ENCODE data around the gene DYRK2. TPM values are rescaled to one million over a fixed set of nuclear protein-coding genes. Genes with fewer than 3 reads are reported as not detected.

The DYRK2 gene
- total and polyA plus RNA-seq, 2 experiments from 2014 or later, result 7.1 to 34.1 TPM

- no peak for TF ChIP-seq ZNF331 (CRISPR knock-in tag; IDR thresholded peaks at IDR 0.05; ENCODE audit: low read depth)
- TF ChIP-seq NANOG (IDR thresholded peaks at IDR 0.05; ENCODE audit: borderline replicate concordance), result no peak
- no peak for TF ChIP-seq ZNF114 (CRISPR knock-in tag; IDR thresholded peaks at IDR 0.05)
- TF ChIP-seq ETS1 (IDR thresholded peaks at IDR 0.05), result no peak
- no peak for TF ChIP-seq POLR2AphosphoS5 (IDR thresholded peaks at IDR 0.05; ENCODE audit: low read depth)
- no peak for TF ChIP-seq CREB1 (CRISPR knock-in tag; IDR thresholded peaks at IDR 0.05; ENCODE audit: low read depth)
- no peak for TF ChIP-seq STAT1 (IDR thresholded peaks at IDR 0.05; ENCODE audit: unreplicated experiment)
- TF ChIP-seq CTCF (conservative IDR thresholded peaks at IDR 0.05; ENCODE audit: low read depth in 2 of 2), result no peak
These were observed 43.6 kb downstream of the DYRK2 start (continued) for GRCh38 chr12:67692135-67692534.

- DNase-seq (ENCODE audit: low spot score) (no peak), ATAC-seq (no peak)
- no peaks in the 10 kb centered on the region for H4K20me1 ChIP-seq (replicated peaks; ENCODE audit: insufficient read depth)
- no peak overlapping the region for H3K4me3 ChIP-seq
- no peaks in the 10 kb centered on the region for H3K9me2 ChIP-seq (ENCODE audit: insufficient read depth)
- Mint-ChIP-seq H3K27me3 (ENCODE audit: insufficient read depth, low read depth, poor library complexity) (no peaks in the 10 kb centered on the region), H3K36me3 (ENCODE audit: low read depth) (no peaks in the 10 kb centered on the region), H3K9me3 (no peaks in the 10 kb centered on the region), H3K4me3 (no peak overlapping the region), H3K4me1 (peaks cover 2% of the 10 kb centered on the region; the same call in 2 of the 3 replicates), H3K27ac (no peak overlapping the region)
- H3K4me1 ChIP-seq (ENCODE audit: insufficient read depth), result no peaks in the 10 kb centered on the region
- no peak overlapping the region for H3K4me2 ChIP-seq
- no peaks in the 10 kb centered on the region for H3F3A ChIP-seq (replicated peaks; ENCODE audit: low read depth)
- H2AFZ ChIP-seq, result no peak overlapping the region
- no peaks in the 10 kb centered on the region for H3K79me2 ChIP-seq (replicated peaks; ENCODE audit: insufficient read depth)
- TF ChIP-seq CTCF (conservative IDR thresholded peaks at IDR 0.05; ENCODE audit: low read depth in 2 of 2) (no peak), STAT1 (IDR thresholded peaks at IDR 0.05; ENCODE audit: unreplicated experiment) (no peak), ZNF331 (CRISPR knock-in tag; IDR thresholded peaks at IDR 0.05; ENCODE audit: low read depth) (no peak), POLR2AphosphoS5 (IDR thresholded peaks at IDR 0.05; ENCODE audit: low read depth) (no peak)
- no peaks in the 10 kb centered on the region for H3K36me3 ChIP-seq (ENCODE audit: insufficient read depth)
- no peak overlapping the region for H3K27ac ChIP-seq (ENCODE audit: low read depth)
- no peaks in the 10 kb centered on the region for H3K27me3 ChIP-seq (ENCODE audit: insufficient read depth)
These were observed 44.4 kb downstream of the DYRK2 start for GRCh38 chr12:67692966-67693365.

- no peaks in the 10 kb centered on the region for H3K36me3 Mint-ChIP-seq (ENCODE audit: low read depth)
- TF ChIP-seq POLR2AphosphoS5 (IDR thresholded peaks at IDR 0.05; ENCODE audit: low read depth), result no peak
- TF ChIP-seq ZNF114 (CRISPR knock-in tag; IDR thresholded peaks at IDR 0.05), result no peak
- no peak for TF ChIP-seq REST (IDR thresholded peaks at IDR 0.05; ENCODE audit: unreplicated experiment)
- TF ChIP-seq ZNF331 (CRISPR knock-in tag; IDR thresholded peaks at IDR 0.05; ENCODE audit: low read depth), result no peak
- TF ChIP-seq JUNB (IDR thresholded peaks at IDR 0.05; ENCODE audit: unreplicated experiment), result no peak
- TF ChIP-seq STAT1 (IDR thresholded peaks at IDR 0.05; ENCODE audit: unreplicated experiment), result no peak
- no peak for TF ChIP-seq NANOG (IDR thresholded peaks at IDR 0.05; ENCODE audit: borderline replicate concordance)
- TF ChIP-seq EZH2 (IDR thresholded peaks at IDR 0.05; ENCODE audit: low read depth, unreplicated experiment), result no peak
These were observed 45.3 kb downstream of the DYRK2 start for GRCh38 chr12:67693894-67694293.

More at GRCh38 chr12:67693894-67694293, 45.3 kb downstream of the DYRK2 start:
- DNase-seq (ENCODE audit: low spot score), result no peak
- no peaks in the 10 kb centered on the region for H3K36me3 ChIP-seq (ENCODE audit: insufficient read depth)
- H4K20me1 ChIP-seq (replicated peaks; ENCODE audit: insufficient read depth), result no peaks in the 10 kb centered on the region
- H3K27me3 Mint-ChIP-seq (ENCODE audit: insufficient read depth, low read depth, poor library complexity), result no peaks in the 10 kb centered on the region
- no peak overlapping the region for H2AFZ ChIP-seq
- H3K4me3 Mint-ChIP-seq, result no peak overlapping the region
- no peaks in the 10 kb centered on the region; the same call in 1 of the 2 replicates for H3K4me1 ChIP-seq (ENCODE audit: insufficient read depth)
- no peaks in the 10 kb centered on the region for H3K27me3 ChIP-seq (ENCODE audit: insufficient read depth)
- no peaks in the 10 kb centered on the region for H3K9me3 Mint-ChIP-seq
- no peaks in the 10 kb centered on the region for H3K9me2 ChIP-seq (ENCODE audit: insufficient read depth)
- ATAC-seq, result no peak
- H3K27ac ChIP-seq (ENCODE audit: low read depth), result no peak overlapping the region
- no peak overlapping the region for H3K27ac Mint-ChIP-seq
- H3K4me1 Mint-ChIP-seq, result peaks cover 2% of the 10 kb centered on the region; the same call in 2 of the 3 replicates
- H3F3A ChIP-seq (replicated peaks; ENCODE audit: low read depth), result no peaks in the 10 kb centered on the region
- no peaks in the 10 kb centered on the region for H3K79me2 ChIP-seq (replicated peaks; ENCODE audit: insufficient read depth)
- no peak overlapping the region for H3K4me3 ChIP-seq
- H3K4me2 ChIP-seq, result no peak overlapping the region

Measured in GM23338 (cell line).